SH-SY5Y (cell line): Measurements from ENCODE around the gene GIGYF2.

Source experiments
- GATA2 ChIP-seq: IDR thresholded peaks from 2 replicates; pipeline ENCODE4 v1.6.1; 2011; ENCODE audit warnings: mild to moderate bottlenecking, low read depth, low read length
- GATA3 ChIP-seq: IDR thresholded peaks from 2 replicates; pipeline ENCODE4 v1.6.1; 2011; ENCODE audit warnings: low read depth, mild to moderate bottlenecking, low read length, moderate library complexity

Gene GIGYF2

DNA sequence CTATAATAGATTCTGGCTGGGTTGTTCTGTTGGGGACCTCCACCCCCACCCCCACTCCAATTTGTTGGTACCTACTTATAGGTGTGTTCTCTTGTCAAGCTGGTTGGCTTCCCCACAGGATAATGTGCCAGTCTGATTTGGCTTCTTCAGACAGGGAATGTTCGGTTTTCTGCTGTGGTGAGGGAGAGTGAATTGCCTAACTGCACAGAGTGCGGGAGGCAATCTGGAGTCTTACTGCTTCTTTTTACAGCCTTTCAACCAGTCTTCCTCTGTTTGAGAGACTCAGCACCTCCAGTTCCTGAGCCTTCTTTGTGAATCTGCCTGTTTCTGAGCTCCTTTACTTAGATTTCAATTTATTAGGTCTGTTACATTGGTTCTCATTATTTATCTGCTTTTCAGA, 145.6 kb downstream of the GIGYF2 start:
- no peak for TF ChIP-seq GATA2
- no peak for TF ChIP-seq GATA3

GRCh38 chr2:232843834-232844233, 146.7 kb downstream of the GIGYF2 start:
- TF ChIP-seq GATA3, result no peak
- TF ChIP-seq GATA2, result no peak

DNA sequence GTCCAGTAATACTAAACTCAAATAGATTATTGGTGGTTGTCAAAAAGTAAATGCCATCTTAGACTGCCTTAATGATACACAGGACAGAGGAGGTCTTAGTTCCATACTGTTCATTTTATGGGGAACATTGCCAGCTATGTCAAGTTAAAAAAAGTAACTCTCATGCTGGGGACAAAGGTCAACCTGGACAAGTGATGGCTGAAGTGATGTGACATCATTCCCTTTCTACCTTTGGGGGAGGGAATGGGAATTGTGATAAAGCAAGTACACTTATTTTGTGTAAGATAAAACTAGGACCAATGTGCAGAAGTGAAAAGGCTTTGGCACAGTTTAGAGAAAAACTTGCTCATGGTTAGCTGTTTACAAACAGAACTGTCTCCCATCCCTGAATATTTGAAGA, 148.9 kb downstream of the GIGYF2 start:
- TF ChIP-seq GATA2 (no peak), GATA3 (no peak)

DNA sequence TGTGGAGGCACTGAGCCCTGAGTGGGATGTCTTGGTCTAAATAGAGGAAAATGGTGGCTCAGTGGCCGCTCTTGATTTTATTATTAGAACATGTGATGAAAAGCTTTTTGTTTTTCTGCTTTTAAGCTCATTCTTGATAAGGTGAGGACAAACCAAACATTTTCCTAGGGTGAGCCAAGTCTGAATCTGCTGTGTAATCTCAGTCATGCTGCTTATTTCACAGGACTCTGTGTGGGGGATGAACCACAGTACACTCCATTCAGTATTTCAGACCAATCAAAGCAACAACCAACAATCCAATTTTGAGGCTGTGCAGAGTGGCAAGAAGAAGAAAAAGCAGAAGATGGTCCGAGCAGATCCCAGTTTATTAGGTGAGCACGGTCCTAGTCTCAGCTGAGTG, 152.9 kb downstream of the GIGYF2 start:
- TF ChIP-seq GATA3 (no peak), GATA2 (no peak)

DNA sequence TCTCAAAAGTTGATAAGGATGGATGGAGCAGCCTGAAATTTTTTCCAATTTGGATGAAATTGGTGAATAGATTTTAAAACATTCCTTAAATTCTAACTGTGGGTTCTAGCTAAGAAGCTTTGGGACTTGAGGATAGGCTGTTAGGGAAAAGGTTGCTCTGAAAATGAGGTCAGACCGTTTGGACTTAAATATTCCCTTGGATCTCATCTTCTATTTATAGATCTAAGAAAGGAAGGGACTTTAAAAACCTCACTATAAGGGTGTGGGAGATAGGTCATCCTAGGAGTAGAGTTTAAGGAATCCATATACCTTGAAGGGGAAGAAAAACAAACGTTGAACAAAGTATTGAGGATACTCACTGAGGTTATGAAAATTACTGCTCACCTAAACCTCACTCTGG, 155.5 kb downstream of the GIGYF2 start:
- TF ChIP-seq GATA2 (no peak), GATA3 (no peak)

- TF ChIP-seq GATA2, result no peak
- no peak for TF ChIP-seq GATA3
Observed at GRCh38 chr2:232854082-232854481, 157.0 kb downstream of the GIGYF2 start.

GRCh38 chr2:232857158-232857563, 160.0 kb downstream of the GIGYF2 start:
- TF ChIP-seq GATA2 (no peak), GATA3 (no peak)

DNA sequence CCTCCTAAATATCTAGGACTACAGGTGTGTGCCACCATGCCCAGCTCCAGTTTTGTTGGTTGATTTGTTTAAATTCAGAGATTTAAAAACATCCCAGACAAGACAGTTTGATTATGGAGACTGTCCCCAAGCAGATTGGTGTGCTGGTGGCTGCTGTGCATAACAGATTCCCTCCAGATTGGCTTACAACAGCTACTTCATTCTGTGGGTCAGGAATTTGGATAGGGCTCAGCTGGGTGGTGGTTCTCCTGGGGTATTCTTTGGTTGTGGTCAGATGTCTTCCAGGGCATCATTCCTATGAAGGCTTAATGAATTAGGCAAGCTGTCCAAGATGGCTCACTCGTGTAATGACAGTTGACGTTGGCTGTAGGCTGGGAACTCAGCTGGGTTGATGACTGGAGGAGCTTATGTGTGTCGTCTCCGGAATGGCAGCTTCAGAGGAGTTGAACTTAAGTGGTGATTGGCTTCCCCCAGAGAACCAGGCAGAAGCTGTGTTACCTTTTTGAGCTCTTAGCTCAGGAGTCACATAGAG, 162.3 kb downstream of the GIGYF2 start:
- TF ChIP-seq GATA3 (no peak), GATA2 (no peak)

GRCh38 chr2:232860593-232861241, 163.6 kb downstream of the GIGYF2 start:
- TF ChIP-seq GATA3, result no peak
- TF ChIP-seq GATA2, result no peak

DNA sequence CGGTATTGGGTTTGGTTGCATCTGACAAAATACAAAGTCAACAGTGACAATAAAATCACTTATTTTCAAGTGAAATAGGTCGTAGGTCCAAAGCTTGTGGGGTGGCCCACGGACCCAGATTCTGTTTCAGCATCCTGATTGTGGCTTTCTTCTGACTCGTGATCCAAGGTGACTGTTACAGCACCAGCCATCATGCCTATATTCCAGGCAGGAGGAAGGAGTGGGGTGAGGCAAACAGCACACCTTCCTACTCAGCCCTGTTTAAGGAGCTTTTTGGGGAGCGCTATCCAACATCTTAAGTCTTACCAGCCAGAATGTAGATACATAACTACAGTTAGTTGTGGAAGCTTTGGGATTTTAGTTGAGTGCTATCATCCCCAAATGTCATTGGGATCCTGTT, 164.2 kb downstream of the GIGYF2 start:
- TF ChIP-seq GATA2 (no peak), GATA3 (no peak)

DNA sequence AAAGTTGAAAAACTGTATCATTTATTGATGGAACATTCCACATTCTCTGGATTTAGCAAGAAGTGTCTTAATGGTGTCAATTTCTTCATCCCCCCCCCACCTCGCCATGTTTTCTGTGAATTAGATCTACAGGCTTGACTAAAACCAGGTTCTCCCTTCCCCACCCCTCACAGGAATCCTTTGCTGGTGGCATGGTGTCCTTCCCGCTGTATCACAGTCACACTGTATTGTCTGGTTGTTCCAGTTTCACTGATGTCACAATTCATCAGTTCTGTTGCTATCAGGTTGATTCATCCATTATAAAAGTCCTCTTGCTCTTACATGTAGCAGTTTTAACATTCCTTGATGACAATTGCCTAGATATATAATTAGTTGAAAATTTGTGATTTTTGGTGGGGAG, 166.9 kb downstream of the GIGYF2 start:
- TF ChIP-seq GATA2, result no peak

GRCh38 chr2:232865165-232865564, 168.0 kb downstream of the GIGYF2 start:
- TF ChIP-seq GATA3, result no peak
- no peak for TF ChIP-seq GATA2

GRCh38 chr2:232866104-232866503, 169.0 kb downstream of the GIGYF2 start:
- TF ChIP-seq GATA2 (no peak), GATA3 (no peak)

DNA sequence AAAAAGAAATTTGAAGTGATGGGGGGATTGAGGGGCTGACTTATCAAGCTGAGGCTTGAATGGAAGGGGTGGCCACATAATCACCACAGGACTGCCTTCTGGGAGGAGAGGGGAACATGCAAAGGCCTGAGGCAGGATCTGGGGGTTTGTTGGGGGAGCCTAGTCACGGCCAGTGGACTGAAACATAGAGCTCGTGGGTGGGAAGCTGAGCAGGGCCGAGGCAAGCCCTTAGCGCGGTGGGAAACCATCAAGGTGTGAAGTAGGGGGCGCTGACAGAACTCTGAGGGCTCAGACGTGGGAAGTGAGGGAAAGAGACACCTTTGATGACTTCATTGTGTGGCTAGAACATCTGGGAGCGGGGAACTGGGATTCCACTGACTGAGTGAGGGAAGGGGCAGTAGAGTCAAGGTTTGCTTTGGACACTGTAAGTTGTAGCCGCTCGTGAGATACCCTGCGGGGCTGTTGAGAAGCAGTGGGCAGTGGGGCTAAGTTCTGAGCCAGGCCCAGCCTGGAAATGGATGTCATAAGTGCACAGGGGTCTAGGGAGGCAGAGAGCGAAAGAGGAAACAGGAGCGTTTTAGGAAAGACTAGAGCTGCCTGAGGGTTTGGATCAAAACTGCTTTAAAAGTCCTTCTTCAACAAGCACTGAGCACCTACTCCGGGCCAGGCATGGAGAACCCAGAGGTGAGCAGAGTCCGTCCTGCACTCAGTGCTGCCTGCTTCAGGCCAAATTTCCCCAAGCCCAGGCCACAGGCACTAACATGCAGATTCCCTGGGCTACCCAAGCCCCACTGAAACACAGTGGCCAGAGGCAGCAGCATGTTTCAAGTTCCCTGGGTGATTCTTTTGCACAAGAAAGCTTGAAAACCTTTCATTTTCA, 172.2 kb downstream of the GIGYF2 start:
- TF ChIP-seq GATA3 (no peak), GATA2 (no peak)
